DND-41 (cell line): ENCODE measurements around the gene BCR.

ENCODE experiments used
- ATAC-seq: fragments of 200-7000 bp; cut with Tn5 transposase; 3 replicates; pipeline ENCODE4 v1.9.1; 2021; ENCODE audit warnings: low read depth; ENCODE audit not compliant: insufficient read depth
- DNase-seq: peaks from one replicate; pipeline ENCODE4 v3.0.0-alpha.2; 2020
- H2AFZ ChIP-seq: 2 replicates; pipeline ENCODE4 v1.6.0; 2012; ENCODE audit warnings: low read depth, low read length
- H3K27ac ChIP-seq: 2 replicates; pipeline ENCODE4 v1.5.1; 2012; ENCODE audit warnings: low read length, inconsistent platforms
- H3K27me3 ChIP-seq: fragments of 200-600 bp; sonication (generic); 2 replicates; pipeline ENCODE4 v1.6.0; 2012; ENCODE audit warnings: low read length, mild to moderate bottlenecking, inconsistent platforms; ENCODE audit not compliant: insufficient read depth, poor library complexity
- H3K36me3 ChIP-seq: 2 replicates; pipeline ENCODE4 v1.5.1; 2012; ENCODE audit warnings: low read length, inconsistent platforms; ENCODE audit not compliant: insufficient read depth
- H3K4me1 ChIP-seq: 2 replicates; pipeline ENCODE4 v1.5.1; 2012; ENCODE audit warnings: mild to moderate bottlenecking, low read length; ENCODE audit not compliant: insufficient read depth
- H3K4me2 ChIP-seq: 2 replicates; pipeline ENCODE4 v1.6.0; 2012; ENCODE audit warnings: mild to moderate bottlenecking, moderate library complexity, low read length, inconsistent platforms; ENCODE audit not compliant: insufficient read depth
- H3K4me3 ChIP-seq, 2 experiments: fragments of 200-600 bp in 1 of 2; shearing (Covaris generic) in 1 of 2; 2 replicates each; pipeline ENCODE4 v1.5.1; 2012 to 2016; ENCODE audit warnings: inconsistent platforms in 2 of 2, low read length in 2 of 2, mild to moderate bottlenecking in 2 of 2, low read depth in 1 of 2, moderate library complexity in 1 of 2
- H3K79me2 ChIP-seq: 2 replicates; pipeline ENCODE4 v1.6.0; 2012; ENCODE audit warnings: low read length, inconsistent platforms; ENCODE audit not compliant: insufficient read depth
- H3K9ac ChIP-seq: 2 replicates; pipeline ENCODE4 v1.6.0; 2012; ENCODE audit warnings: low read depth, mild to moderate bottlenecking, inconsistent platforms, low read length, moderate library complexity
- H3K9me3 ChIP-seq: 2 replicates; pipeline ENCODE4 v1.5.1; 2012; ENCODE audit warnings: low read length, moderate library complexity, mild to moderate bottlenecking, inconsistent platforms; ENCODE audit not compliant: insufficient read depth, severe bottlenecking
- H4K20me1 ChIP-seq: 2 replicates; pipeline ENCODE4 v1.6.0; 2012; ENCODE audit warnings: low read length; ENCODE audit not compliant: insufficient read depth
- CTCF ChIP-seq: IDR thresholded peaks from 2 replicates; pipeline ENCODE4 v1.5.1; 2012; ENCODE audit warnings: borderline replicate concordance, low read length, moderate library complexity, mild to moderate bottlenecking; ENCODE audit not compliant: poor library complexity, severe bottlenecking; ENCODE audit errors: extremely low read depth
- EZH2 ChIP-seq: IDR thresholded peaks from 3 replicates; pipeline ENCODE4 v1.6.1; 2012; ENCODE audit warnings: borderline replicate concordance, low read depth, mild to moderate bottlenecking, moderate library complexity, low read length, inconsistent platforms; ENCODE audit not compliant: severe bottlenecking

BCR gene

GRCh38 chr22:23267226-23268043, 87.1 kb downstream of the BCR start:
- Histone ChIP-seq H3K27ac (no peak overlapping the region), H3K36me3 (peaks cover 88% of the 10 kb centered on the region), H3K79me2 (no peaks in the 10 kb centered on the region)

DNA sequence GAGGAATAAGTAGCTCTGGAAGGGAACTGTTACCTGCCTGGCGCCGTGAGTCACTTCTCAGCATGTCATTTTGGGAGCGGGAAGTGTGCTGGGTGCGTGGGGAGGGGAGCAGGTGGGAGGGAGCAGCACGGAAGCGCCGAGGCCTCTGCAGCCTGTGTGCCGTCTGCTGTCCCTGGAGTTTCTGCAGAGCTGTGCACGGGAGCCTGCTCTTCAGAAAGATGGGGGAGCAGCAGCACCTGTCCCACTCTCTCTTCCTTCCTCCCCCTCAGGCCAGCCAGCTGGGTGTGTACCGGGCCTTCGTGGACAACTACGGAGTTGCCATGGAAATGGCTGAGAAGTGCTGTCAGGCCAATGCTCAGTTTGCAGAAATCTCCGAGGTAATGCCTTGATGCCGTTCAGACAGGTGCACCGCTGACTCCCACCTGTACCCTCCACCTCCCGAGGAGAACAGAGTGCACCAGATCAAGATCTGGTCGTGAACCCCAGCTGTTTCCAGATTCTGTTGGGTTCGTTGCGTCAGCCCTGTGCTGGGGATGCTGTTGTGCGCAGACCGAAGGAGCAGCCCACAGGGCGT, 87.9 kb downstream of the BCR start:
- no peak for DNase-seq
- no peak overlapping the region for H3K4me3 ChIP-seq
- H3K79me2 ChIP-seq: no peaks in the 10 kb centered on the region
- no peaks in the 10 kb centered on the region for H3K9me3 ChIP-seq
- H3K27ac ChIP-seq: no peak overlapping the region
- no peak overlapping the region for H2AFZ ChIP-seq
- no peak for ATAC-seq
- H3K36me3 ChIP-seq: peaks cover 91% of the 10 kb centered on the region
- no peaks in the 10 kb centered on the region for H3K27me3 ChIP-seq
- TF ChIP-seq CTCF: no peak
- no peak for TF ChIP-seq EZH2
- no peak overlapping the region for H3K4me2 ChIP-seq
- peaks cover 9% of the 10 kb centered on the region for H4K20me1 ChIP-seq
- H3K4me1 ChIP-seq: no peaks in the 10 kb centered on the region
- no peak overlapping the region for H3K9ac ChIP-seq

More at GRCh38 chr22:23267226-23268043, 87.1 kb downstream of the BCR start:
- Histone ChIP-seq H3K9ac (no peak overlapping the region), H3K4me1 (no peaks in the 10 kb centered on the region), H3K9me3 (no peaks in the 10 kb centered on the region), H2AFZ (no peak overlapping the region), H4K20me1 (peaks cover 10% of the 10 kb centered on the region), H3K4me2 (no peak overlapping the region), H3K4me3 (no peak overlapping the region), H3K27me3 (no peaks in the 10 kb centered on the region)
- no peak for ATAC-seq
- no peak for TF ChIP-seq CTCF
- no peak for TF ChIP-seq EZH2
- no peak for DNase-seq

DNA sequence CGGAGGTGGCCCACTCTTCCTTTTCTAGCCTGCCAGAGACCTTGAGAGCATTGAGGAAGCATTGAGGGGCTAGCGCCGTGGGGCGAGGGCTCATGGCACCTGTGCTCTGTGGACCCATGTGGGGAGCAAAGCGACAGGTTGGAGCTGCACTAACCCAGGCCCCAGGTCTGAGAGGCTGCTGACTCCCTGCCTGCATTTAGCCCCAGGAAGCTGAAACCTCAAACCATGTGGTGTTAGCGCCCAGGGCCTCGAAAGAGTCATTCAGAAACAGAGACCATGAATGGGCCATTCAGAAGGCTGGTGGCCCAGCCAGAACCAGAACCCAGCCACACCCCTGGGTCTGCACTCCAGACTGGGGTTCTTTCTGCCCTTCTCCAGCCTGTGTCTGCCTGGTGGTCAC, 88.6 kb downstream of the BCR start:
- Histone ChIP-seq H3K27ac (no peak overlapping the region), H2AFZ (no peak overlapping the region), H3K9ac (no peak overlapping the region), H3K4me3 (no peak overlapping the region), H3K79me2 (no peaks in the 10 kb centered on the region), H4K20me1 (peaks cover 7% of the 10 kb centered on the region), H3K9me3 (no peaks in the 10 kb centered on the region), H3K36me3 (peaks cover 91% of the 10 kb centered on the region), H3K4me2 (no peak overlapping the region), H3K4me1 (no peaks in the 10 kb centered on the region), H3K27me3 (no peaks in the 10 kb centered on the region)
- ATAC-seq: no peak
- no peak for DNase-seq
- TF ChIP-seq CTCF: no peak
- no peak for TF ChIP-seq EZH2
